Measurements from ENCODE around the gene EEIG1.

DNA sequence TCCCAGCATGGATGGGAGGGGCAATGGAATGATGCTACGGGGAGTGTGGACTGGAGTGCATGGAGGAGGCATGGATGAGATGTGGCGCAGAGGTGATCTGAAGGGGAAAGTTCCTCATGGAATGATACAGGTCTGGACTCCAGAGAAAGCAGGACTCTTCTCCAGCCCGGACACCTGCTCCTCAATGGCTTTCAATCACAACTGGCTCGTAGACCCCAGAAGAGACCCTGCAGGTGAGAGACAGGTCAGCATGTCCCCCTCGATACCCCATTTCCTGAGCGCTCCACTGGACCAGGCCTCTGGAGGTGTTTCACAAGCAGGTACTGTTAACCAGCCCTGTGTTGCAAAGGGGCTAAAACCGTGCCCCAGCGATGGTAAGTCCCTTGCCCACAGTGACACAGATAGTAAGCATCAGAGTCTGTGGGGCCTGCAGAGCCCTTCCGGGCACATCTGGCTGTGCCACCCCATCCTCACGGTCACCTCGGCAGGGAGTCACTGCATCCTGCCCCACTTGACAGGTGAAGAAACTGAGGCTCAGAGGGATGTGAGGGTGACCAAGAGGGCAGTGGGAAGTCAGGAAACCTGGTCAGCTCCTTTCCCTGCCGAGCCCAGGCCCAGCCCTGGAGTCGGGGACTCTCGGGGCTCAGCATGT lies 37.7 kb downstream of the EEIG1 start:
- TF ChIP-seq, protein P1, sequence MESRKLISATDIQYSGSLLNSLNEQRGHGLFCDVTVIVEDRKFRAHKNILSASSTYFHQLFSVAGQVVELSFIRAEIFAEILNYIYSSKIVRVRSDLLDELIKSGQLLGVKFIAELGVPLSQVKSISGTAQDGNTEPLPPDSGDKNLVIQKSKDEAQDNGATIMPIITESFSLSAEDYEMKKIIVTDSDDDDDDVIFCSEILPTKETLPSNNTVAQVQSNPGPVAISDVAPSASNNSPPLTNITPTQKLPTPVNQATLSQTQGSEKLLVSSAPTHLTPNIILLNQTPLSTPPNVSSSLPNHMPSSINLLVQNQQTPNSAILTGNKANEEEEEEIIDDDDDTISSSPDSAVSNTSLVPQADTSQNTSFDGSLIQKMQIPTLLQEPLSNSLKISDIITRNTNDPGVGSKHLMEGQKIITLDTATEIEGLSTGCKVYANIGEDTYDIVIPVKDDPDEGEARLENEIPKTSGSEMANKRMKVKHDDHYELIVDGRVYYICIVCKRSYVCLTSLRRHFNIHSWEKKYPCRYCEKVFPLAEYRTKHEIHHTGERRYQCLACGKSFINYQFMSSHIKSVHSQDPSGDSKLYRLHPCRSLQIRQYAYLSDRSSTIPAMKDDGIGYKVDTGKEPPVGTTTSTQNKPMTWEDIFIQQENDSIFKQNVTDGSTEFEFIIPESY (CRISPR knock-in tag; IDR thresholded peaks at IDR 0.05) = no peak
- no peak for TF ChIP-seq YY1 (IDR thresholded peaks at IDR 0.05; ENCODE audit: borderline replicate concordance in 1 of 3, control insufficient read depth in 1 of 3, extremely low read depth in 1 of 3, insufficient read depth in 3 of 3, insufficient read length in 1 of 3, insufficient replicate concordance in 2 of 3, low read depth in 1 of 3, low read length in 2 of 3)

Measured in K562 (cell line).